H1 (cell line): ENCODE results near the gene PIAS1. TPM values are rescaled to one million over a fixed set of nuclear protein-coding genes. Genes with fewer than 3 reads are reported as not detected.

ENCODE experiments used
- CTCF ChIA-PET: fragments of 300-600 bp; sonication (Branson Sonifier 250); formaldehyde crosslinking; loops from one replicate; lab custom pipeline; 2021; ENCODE audit not compliant: partially characterized antibody; lab: Charles Lee
- POLR2A ChIA-PET: fragments of 300-600 bp; sonication (Branson Sonifier 250); formaldehyde crosslinking; loops from one replicate; lab custom pipeline; 2021; ENCODE audit warnings: inconsistent platforms; ENCODE audit not compliant: partially characterized antibody; lab: Charles Lee
- DNase-seq, 2 experiments: peaks; one replicate each; pipeline versions ENCODE4 v3.0.0 to v3.0.0-alpha.2; 2010 to 2022; ENCODE audit warnings: low spot score in 2 of 2, low read depth in 1 of 2, mixed read lengths in 1 of 2
- FAIRE-seq: peaks from 2 replicates; lab custom pipeline; 2011; peaks lifted over from hg19 to GRCh38; lab: Jason Lieb, UNC
- H2AFZ ChIP-seq: 2 replicates; pipeline ENCODE4 v1.8.1; 2012; ENCODE audit warnings: low read length, inconsistent platforms
- H2AK5ac ChIP-seq: 2 replicates; pipeline ENCODE4 v1.6.1; 2013; ENCODE audit warnings: low read depth, low read length
- H2BK120ac ChIP-seq: replicated peaks from 2 replicates; pipeline ENCODE3; 2013; ENCODE audit warnings: low read depth, low read length, inconsistent platforms
- H2BK12ac ChIP-seq: 2 replicates; pipeline ENCODE4 v1.6.1; 2013; ENCODE audit warnings: low read depth, low read length
- H2BK15ac ChIP-seq: 2 replicates; pipeline ENCODE4 v1.6.1; 2013; ENCODE audit warnings: low read length
- H2BK20ac ChIP-seq: 2 replicates; pipeline ENCODE4 v1.6.1; 2013; ENCODE audit warnings: low read length
- H2BK5ac ChIP-seq: 2 replicates; pipeline ENCODE4 v1.6.1; 2013; ENCODE audit warnings: low read depth, low read length
- H3K14ac ChIP-seq: 2 replicates; pipeline ENCODE4 v1.6.1; 2013; ENCODE audit warnings: inconsistent platforms; ENCODE audit not compliant: insufficient read length
- H3K18ac ChIP-seq: 2 replicates; pipeline ENCODE4 v1.6.1; 2013; ENCODE audit warnings: low read length; ENCODE audit errors: extremely low read depth
- H3K23ac ChIP-seq: 2 replicates; pipeline ENCODE4 v1.6.1; 2013; ENCODE audit warnings: inconsistent platforms; ENCODE audit not compliant: insufficient read length
- H3K23me2 ChIP-seq: 2 replicates; pipeline ENCODE4 v1.6.1; 2013; ENCODE audit warnings: low read depth, low read length
- H3K27ac ChIP-seq: 2 replicates; pipeline ENCODE4 v1.6.1; 2011; ENCODE audit warnings: low read depth, low read length, inconsistent platforms
- H3K27me3 ChIP-seq, 4 experiments: replicated peaks in 1 of 4; 1 replicate in 1 of 4; 2 replicates in 3 of 4; pipeline versions ENCODE4 v1.6.1 to v1.8.1; 2011 to 2013; ENCODE audit warnings: low read length in 3 of 4, mild to moderate bottlenecking in 3 of 4, inconsistent platforms in 2 of 4, mixed read lengths in 2 of 4, moderate library complexity in 1 of 4; ENCODE audit not compliant: control insufficient read depth in 3 of 4, insufficient read depth in 3 of 4; ENCODE audit errors: extremely low read depth in 1 of 4
- H3K36me3 ChIP-seq, 4 experiments: 2 replicates each; pipeline versions ENCODE4 v1.6.1 to v1.8.1; 2011 to 2013; ENCODE audit warnings: mild to moderate bottlenecking in 4 of 4, low read length in 3 of 4, moderate library complexity in 2 of 4, control low read depth in 1 of 4, inconsistent platforms in 1 of 4; ENCODE audit not compliant: insufficient read depth in 4 of 4, control insufficient read depth in 2 of 4
- H3K4ac ChIP-seq: replicated peaks from 2 replicates; pipeline ENCODE3; 2013; ENCODE audit warnings: low read length, low read depth, mixed read lengths, inconsistent platforms; ENCODE audit not compliant: insufficient read length
- H3K4me1 ChIP-seq, 4 experiments: replicated peaks in 1 of 4; 1 replicate in 1 of 4; 2 replicates in 3 of 4; pipeline versions ENCODE4 v1.6.1 to v1.8.1; 2011 to 2013; ENCODE audit warnings: low read length in 3 of 4, inconsistent platforms in 2 of 4, mixed read lengths in 1 of 4; ENCODE audit not compliant: insufficient read depth in 4 of 4, control insufficient read depth in 3 of 4
- H3K4me2 ChIP-seq, 2 experiments: 2 replicates each; pipeline versions ENCODE4 v1.6.1 to v1.8.1; 2011 to 2013; ENCODE audit warnings: low read depth in 2 of 2, low read length in 2 of 2, control low read depth in 1 of 2, inconsistent platforms in 1 of 2, mild to moderate bottlenecking in 1 of 2; ENCODE audit not compliant: insufficient read depth in 1 of 2
- H3K4me3 ChIP-seq, 4 experiments: fragments of 200-600, 300-600 bp in 1 of 4; sonication (generic), shearing (Covaris generic), sonication (Bioruptor Twin) in 1 of 4; 2 replicates each; pipeline versions ENCODE4 v1.5.1 to v1.8.1; 2011 to 2016; ENCODE audit warnings: low read length in 4 of 4, low read depth in 3 of 4, control low read depth in 2 of 4, inconsistent platforms in 2 of 4, mild to moderate bottlenecking in 2 of 4, mixed read lengths in 1 of 4, moderate library complexity in 1 of 4; ENCODE audit not compliant: insufficient read depth in 2 of 4; ENCODE audit errors: extremely low read depth in 1 of 4
- H3K56ac ChIP-seq: replicated peaks from 2 replicates; pipeline ENCODE3; 2013; ENCODE audit warnings: low read depth, mild to moderate bottlenecking, mixed read lengths, low read length, inconsistent platforms; ENCODE audit not compliant: insufficient read length
- H3K79me1 ChIP-seq: 2 replicates; pipeline ENCODE4 v1.6.1; 2013; ENCODE audit warnings: low read depth, low read length, control low read depth
- H3K79me2 ChIP-seq, 2 experiments: 2 replicates each; pipeline versions ENCODE4 v1.6.1 to v1.8.1; 2012 to 2013; ENCODE audit warnings: low read length in 2 of 2, mild to moderate bottlenecking in 2 of 2, inconsistent platforms in 1 of 2; ENCODE audit not compliant: insufficient read depth in 2 of 2, control insufficient read depth in 1 of 2
- H3K9ac ChIP-seq, 4 experiments: replicated peaks in 1 of 4; 1 replicate in 1 of 4; 2 replicates in 3 of 4; pipeline versions ENCODE4 v1.6.1 to v1.8.1; 2011 to 2013; ENCODE audit warnings: low read depth in 3 of 4, low read length in 3 of 4, control low read depth in 2 of 4, mild to moderate bottlenecking in 2 of 4, moderate library complexity in 2 of 4, inconsistent platforms in 1 of 4; ENCODE audit errors: extremely low read depth in 1 of 4
- H3K9me3 ChIP-seq, 2 experiments: 2 replicates each; pipeline versions ENCODE4 v1.6.1 to v1.8.1; 2012 to 2013; ENCODE audit warnings: mild to moderate bottlenecking in 2 of 2, moderate library complexity in 2 of 2, control low read depth in 1 of 2, inconsistent platforms in 1 of 2, low read depth in 1 of 2, low read length in 1 of 2, mixed read lengths in 1 of 2; ENCODE audit not compliant: insufficient read depth in 2 of 2
- H4K20me1 ChIP-seq, 2 experiments: replicated peaks in 1 of 2; 2 replicates each; pipeline versions ENCODE3 to v1.8.1; 2011 to 2013; ENCODE audit warnings: inconsistent platforms in 2 of 2, low read length in 2 of 2, mild to moderate bottlenecking in 1 of 2; ENCODE audit not compliant: insufficient read depth in 2 of 2, control insufficient read depth in 1 of 2
- H4K5ac ChIP-seq: 2 replicates; pipeline ENCODE4 v1.6.1; 2013; ENCODE audit warnings: low read length, low read depth, mixed read lengths, inconsistent platforms; ENCODE audit not compliant: insufficient read length
- H4K8ac ChIP-seq: 2 replicates; pipeline ENCODE4 v1.8.0; 2013; ENCODE audit warnings: mild to moderate bottlenecking, moderate library complexity, low read length, inconsistent platforms; ENCODE audit not compliant: insufficient read depth; ENCODE audit errors: extremely low read depth
- H4K91ac ChIP-seq: replicated peaks from 2 replicates; pipeline ENCODE3; 2013; ENCODE audit warnings: low read length, mixed read lengths, inconsistent platforms; ENCODE audit not compliant: insufficient read length
- ATF3 ChIP-seq: IDR thresholded peaks from 2 replicates; pipeline ENCODE4 v1.6.1; 2011; ENCODE audit warnings: low read depth, mild to moderate bottlenecking, low read length; ENCODE audit not compliant: insufficient read depth
- BCL11A ChIP-seq, 2 experiments: IDR thresholded peaks; one replicate each; pipeline ENCODE4 v1.6.1; 2011; ENCODE audit warnings: low read depth in 2 of 2, low read length in 2 of 2, mild to moderate bottlenecking in 2 of 2
- CTBP2 ChIP-seq: IDR thresholded peaks from 2 replicates; pipeline ENCODE4 v1.7.0; 2011; ENCODE audit warnings: borderline replicate concordance, mild to moderate bottlenecking, moderate library complexity, mixed read lengths, low read length; ENCODE audit not compliant: insufficient read depth, insufficient read length
- HDAC6 ChIP-seq: IDR thresholded peaks from one replicate; pipeline ENCODE4 v1.7.1; 2012; ENCODE audit warnings: low read depth, mild to moderate bottlenecking, inconsistent platforms, low read length, moderate library complexity
- PHF8 ChIP-seq: fragments of 200-600 bp; sonication (generic); conservative IDR thresholded peaks from 2 replicates; pipeline ENCODE4 v1.7.1; 2012; ENCODE audit warnings: low read depth, mild to moderate bottlenecking, inconsistent platforms, low read length, moderate library complexity
- RAD21 ChIP-seq, 2 experiments: IDR thresholded peaks in 1 of 2; conservative IDR thresholded peaks in 1 of 2; 2 replicates each; pipeline ENCODE4 v1.6.1; 2011; ENCODE audit warnings: low read depth in 2 of 2, low read length in 2 of 2, improper control_type of control experiment in 1 of 2, inconsistent platforms in 1 of 2, mild to moderate bottlenecking in 1 of 2, moderate library complexity in 1 of 2
- RNF2 ChIP-seq: fragments of 200-900, 300-1000 bp; sonication (generic); IDR thresholded peaks from 2 replicates; pipeline ENCODE4 v1.7.1; 2016; ENCODE audit warnings: borderline replicate concordance, low read depth, mild to moderate bottlenecking, antibody characterized with exemption, low read length; ENCODE audit not compliant: poor library complexity, severe bottlenecking; ENCODE audit errors: missing control alignments
- RXRA ChIP-seq: IDR thresholded peaks from 2 replicates; pipeline ENCODE4 v1.6.1; 2011; ENCODE audit warnings: low read depth, mild to moderate bottlenecking, low read length, moderate library complexity; ENCODE audit not compliant: insufficient read depth
- SIN3A ChIP-seq, 2 experiments: IDR thresholded peaks in 1 of 2; conservative IDR thresholded peaks in 1 of 2; 2 replicates each; pipeline ENCODE4 v1.6.1; 2011 to 2012; ENCODE audit warnings: low read length in 2 of 2, improper control_type of control experiment in 1 of 2, low read depth in 1 of 2, mild to moderate bottlenecking in 1 of 2
- SP2 ChIP-seq: IDR thresholded peaks from 2 replicates; pipeline ENCODE4 v1.6.1; 2012; ENCODE audit warnings: mild to moderate bottlenecking, low read length, inconsistent platforms
- TBP ChIP-seq: IDR thresholded peaks from 2 replicates; pipeline ENCODE4 v1.6.1; 2011; ENCODE audit warnings: low read depth, low read length, improper control_type of control experiment
- WGBS, 2 experiments: shearing (Covaris generic) in 1 of 2; methylation state at CpG; one replicate each; pipeline versions ENCODE4 v1.1.6 to v1.1.7; 2013 to 2015; ENCODE audit warnings: low lambda C conversion rate in 2 of 2, mixed read lengths in 2 of 2, inconsistent platforms in 1 of 2, low coverage in 1 of 2, missing lambda C conversion rate in 1 of 2; ENCODE audit not compliant: insufficient replicate concordance in 2 of 2, insufficient coverage in 1 of 2, insufficient read length in 1 of 2; ENCODE audit errors: extremely low coverage in 1 of 2, missing lambda C conversion rate in 1 of 2; 5-methylcytosine and 5-hydroxymethylcytosine counted together
- polyA plus RNA-seq, 7 experiments: library from polyadenylated mRNA; depleted of rRNA in 3 of 7; stranded (reverse) in 5 of 7; unstranded in 2 of 7; fragments of >200 nt in 5 of 7; fragments of 200-250 nt in 2 of 7; gene quantifications; 1 replicate in 5 of 7; 2 replicates in 1 of 7; 4 replicates in 1 of 7; pipeline versions ENCODE4 v1.2.1 to v1.2.3, GENCODE V29; 2011 to 2013; ENCODE audit warnings: missing spikeins in 2 of 7, mixed read lengths in 2 of 7
- total RNA-seq: library from RNA; stranded (reverse); fragmentation: NEBNext Ultra II Directional; extraction: Animal tissue kit (Norgen Biotek cat#: 25700); gene quantifications from 2 replicates; pipeline ENCODE4 v1.2.1, GENCODE V29; 2021

Gene PIAS1
- total and polyA plus RNA-seq, 2 of the 8 experiments (the other 6 are each of a cell fraction or from before 2014, with no cell fraction given): 30.8 to 34.5 TPM

DNA sequence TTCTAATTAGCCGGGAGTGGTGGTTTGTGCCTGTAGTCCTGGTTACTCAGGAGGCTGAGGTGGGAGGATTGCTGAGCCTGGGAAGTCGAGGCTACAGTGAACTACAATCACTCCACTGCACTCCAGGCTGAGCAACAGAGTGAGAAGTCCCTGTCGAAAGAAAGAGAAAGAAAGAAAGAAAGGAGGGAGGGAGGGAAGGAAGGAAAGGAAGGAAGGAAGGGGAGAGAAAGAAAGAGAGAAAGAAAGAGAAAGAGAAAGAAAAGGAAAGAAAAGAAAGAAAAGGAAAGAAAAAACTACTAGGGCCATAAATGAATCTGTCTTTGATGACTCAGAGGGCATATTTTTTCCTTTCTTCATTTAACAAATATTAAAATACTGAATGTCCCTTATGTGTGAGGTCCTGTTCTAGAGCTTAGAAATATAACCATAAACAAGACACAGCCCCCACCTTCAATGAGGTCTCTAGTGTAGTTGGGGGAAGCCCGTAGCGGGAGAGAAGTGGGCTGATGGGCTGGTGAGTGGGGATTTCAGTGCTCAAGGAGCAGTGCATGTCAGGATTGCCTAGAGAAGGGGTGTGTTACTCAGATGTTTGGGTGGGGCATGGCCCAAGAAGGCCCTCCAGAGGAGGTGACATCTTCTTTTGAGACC lies 35.2 kb upstream of the PIAS1 start:
- no peak overlapping the region for H3K56ac ChIP-seq
- H3K4ac ChIP-seq: no peak overlapping the region
- no peak overlapping the region for H3K27ac ChIP-seq
- no peak for FAIRE-seq
- H3K9me3 ChIP-seq: no peaks in the 10 kb centered on the region
- H3K79me2 ChIP-seq: no peaks in the 10 kb centered on the region
- H3K36me3 ChIP-seq: no peaks in the 10 kb centered on the region
- no peaks in the 10 kb centered on the region for H4K20me1 ChIP-seq
- no peaks in the 10 kb centered on the region for H3K4me1 ChIP-seq
- H3K23me2 ChIP-seq: no peaks in the 10 kb centered on the region
- CTCF ChIA-PET: interaction anchor here (1.1 kb wide), 1 partner anchor 156 kb away, joined by 4 read pairs; no protein-coding TSS in a partner anchor
- no peak overlapping the region for H2BK12ac ChIP-seq
- H2BK15ac ChIP-seq: no peak overlapping the region
- H3K14ac ChIP-seq: no peak overlapping the region
- no peak overlapping the region for H3K18ac ChIP-seq
- H3K27me3 ChIP-seq: peaks cover 0 to 2% (median 0%) of the 10 kb centered on the region in 4 experiments; a peak in 1 of 7 replicates
- H3K9ac ChIP-seq: no peak overlapping the region; a peak in 1 of 7 replicates
- no peak overlapping the region for H2BK5ac ChIP-seq
- DNase-seq: no peak
- H3K23ac ChIP-seq: no peak overlapping the region
- H2AFZ ChIP-seq: no peak overlapping the region
- no peak overlapping the region for H2AK5ac ChIP-seq
- H3K4me3 ChIP-seq: no peak overlapping the region
- H2BK20ac ChIP-seq: no peak overlapping the region
- no peak overlapping the region for H3K4me2 ChIP-seq
- H3K79me1 ChIP-seq: no peaks in the 10 kb centered on the region
- no peak overlapping the region for H2BK120ac ChIP-seq
- WGBS, 2 experiments: 69% methylated on average over 5 of the region's 5 CpGs; no CpG with 5 or more reads in 1 of the 2 experiments
- POLR2A ChIA-PET: no interaction called here
- no peak overlapping the region for H4K5ac ChIP-seq
- no peak overlapping the region for H4K8ac ChIP-seq
- no peak overlapping the region for H4K91ac ChIP-seq
- TF ChIP-seq RXRA: no peak
- TF ChIP-seq RNF2: no peak
- TF ChIP-seq TBP: no peak
- no peak for TF ChIP-seq ATF3
- TF ChIP-seq BCL11A (IDR thresholded peaks at IDR 0.05; ENCODE audit: low read depth in 2 of 2, low read length in 2 of 2): no peak
- TF ChIP-seq CTBP2: no peak
- TF ChIP-seq SIN3A (conservative IDR thresholded peaks at IDR 0.05 in 1 of 2, IDR thresholded peaks at IDR 0.05 in 1 of 2; ENCODE audit: low read depth in 1 of 2, low read length in 2 of 2): no peak
- TF ChIP-seq PHF8: no peak
- TF ChIP-seq HDAC6: no peak
- no peak for TF ChIP-seq SP2
- no peak for TF ChIP-seq RAD21 (IDR thresholded peaks at IDR 0.05 in 1 of 2, conservative IDR thresholded peaks at IDR 0.05 in 1 of 2; ENCODE audit: low read depth in 2 of 2, low read length in 2 of 2)
